ENCODE data around the gene GCDH.
A peak's percentile ranks its signal among the peaks of the same experiment; 100 is the strongest.
"Not testable (repeated sequence)": the region's sequence is repeated elsewhere in the genome, so short reads cannot be mapped to it uniquely, and the experiment has no call there.

GCDH gene

DNA sequence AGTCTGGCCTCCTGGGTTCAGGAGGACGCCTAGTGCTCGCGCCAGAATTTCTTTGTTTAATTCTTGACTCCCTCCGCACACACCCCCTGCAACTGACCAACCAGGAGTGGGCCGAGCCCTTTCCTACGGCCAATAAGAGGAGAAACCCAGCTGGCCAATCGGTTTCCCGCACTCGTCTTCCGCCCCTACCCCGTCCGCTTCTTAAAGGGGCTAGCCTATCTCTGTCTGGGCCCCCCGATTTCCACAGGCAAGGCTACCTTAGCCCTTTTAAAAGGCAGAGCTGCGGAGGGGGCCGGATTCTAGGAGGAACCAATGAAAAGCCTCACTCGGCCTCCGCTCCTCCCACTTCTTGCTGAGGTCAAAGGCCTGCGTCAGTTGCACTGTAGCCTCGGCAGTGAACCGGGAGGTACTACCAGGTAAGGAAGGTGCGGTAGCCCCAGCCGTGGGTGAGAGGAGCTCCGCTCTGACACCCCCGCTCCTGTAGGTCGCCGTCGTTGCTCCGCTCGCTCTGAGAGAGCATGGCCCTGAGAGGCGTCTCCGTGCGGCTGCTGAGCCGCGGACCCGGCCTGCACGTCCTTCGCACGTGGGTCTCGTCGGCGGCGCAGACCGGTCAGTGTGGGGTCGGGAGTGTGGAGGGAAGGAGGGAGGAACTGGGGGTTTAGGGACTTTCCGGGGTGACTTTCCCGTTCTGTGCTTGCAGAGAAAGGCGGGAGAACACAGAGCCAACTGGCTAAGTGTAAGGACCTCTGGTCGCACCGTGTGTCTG, at the start of gene GCDH:
Gene GCDH, plus strand, starts transcription at position 374 of the 766 bp plus-strand sequence. Its CDS starts 145 bp downstream, at position 519.
- peak; percentile 98 for DNase-seq (ENCODE audit: low spot score)

DNA sequence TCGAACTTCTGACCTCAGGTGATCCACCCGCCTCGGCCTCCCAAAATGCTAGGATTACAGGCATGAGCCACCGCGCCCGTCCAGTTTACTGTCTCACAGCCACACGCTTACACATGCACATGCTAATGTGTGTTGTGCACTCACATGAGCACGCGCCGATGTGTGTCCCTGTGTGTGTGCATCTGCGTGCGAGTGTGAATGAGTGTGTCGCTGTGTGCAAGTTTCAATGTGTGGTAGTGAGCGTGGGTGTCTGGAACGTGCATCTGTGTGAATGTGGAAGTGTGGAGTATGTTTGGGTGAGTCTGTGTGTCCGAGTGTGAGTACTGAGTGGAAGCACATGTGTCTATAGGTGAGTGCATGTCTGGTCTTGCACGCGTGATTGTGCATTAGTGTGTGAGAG, 48.4 kb upstream of the GCDH start:
- no peak for DNase-seq (ENCODE audit: low spot score)

DNA sequence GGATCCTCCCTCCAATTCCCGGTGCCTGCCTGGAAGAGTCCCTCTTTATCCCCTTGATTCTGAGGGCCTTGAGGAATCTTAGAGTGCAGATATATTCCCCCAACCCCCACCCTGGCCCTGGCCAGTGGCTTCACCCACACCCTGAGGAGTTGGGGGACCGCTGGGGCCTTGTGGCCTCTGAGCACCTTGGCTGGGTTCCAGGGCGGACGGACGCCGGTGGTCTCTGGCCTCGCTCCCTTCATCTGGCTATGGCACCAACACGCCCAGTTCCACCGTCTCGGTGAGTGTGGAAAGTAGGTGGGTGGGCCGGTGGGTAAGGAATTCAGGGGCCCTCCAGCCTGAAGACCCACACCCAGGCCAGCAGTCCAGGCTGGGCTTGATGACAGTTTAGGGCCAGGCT, 47.6 kb upstream of the GCDH start:
- no peak for DNase-seq (ENCODE audit: low spot score)

DNA sequence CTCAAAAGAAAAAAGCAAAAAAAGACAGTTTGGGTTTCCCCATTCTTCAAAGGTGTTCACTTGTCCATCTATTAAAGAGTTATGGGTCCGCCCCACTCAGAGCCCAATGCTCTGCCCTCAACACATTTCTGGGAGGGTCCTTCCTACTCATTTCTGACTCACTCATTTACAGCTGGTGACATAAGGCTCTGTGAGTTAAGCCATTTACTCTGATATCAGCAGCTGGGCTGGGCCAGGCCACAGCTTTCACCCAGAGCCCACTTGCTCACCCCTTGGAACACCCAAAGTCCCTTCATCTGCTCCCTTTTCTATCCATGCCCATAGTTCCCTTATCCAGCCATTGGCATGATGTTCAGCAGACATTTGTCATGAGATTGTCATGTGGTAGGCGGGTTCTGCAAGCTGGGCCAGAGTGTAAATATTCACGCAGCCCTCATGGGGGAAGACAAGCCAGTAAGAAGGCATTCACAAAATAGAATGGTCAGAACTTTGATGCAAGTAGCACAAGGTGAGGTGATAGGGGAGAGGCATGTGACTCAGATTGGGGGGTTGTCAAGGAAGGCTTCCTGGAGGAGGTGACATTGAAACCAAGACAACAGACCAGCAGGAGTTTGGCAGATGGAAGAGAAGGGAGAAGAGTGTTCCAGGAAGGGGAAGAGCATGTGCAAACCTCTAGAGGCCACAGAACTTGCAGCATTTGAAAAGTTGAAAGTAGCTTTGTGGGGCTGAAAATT, 46.8 kb upstream of the GCDH start:
- DNase-seq (ENCODE audit: low spot score), result no peak

DNA sequence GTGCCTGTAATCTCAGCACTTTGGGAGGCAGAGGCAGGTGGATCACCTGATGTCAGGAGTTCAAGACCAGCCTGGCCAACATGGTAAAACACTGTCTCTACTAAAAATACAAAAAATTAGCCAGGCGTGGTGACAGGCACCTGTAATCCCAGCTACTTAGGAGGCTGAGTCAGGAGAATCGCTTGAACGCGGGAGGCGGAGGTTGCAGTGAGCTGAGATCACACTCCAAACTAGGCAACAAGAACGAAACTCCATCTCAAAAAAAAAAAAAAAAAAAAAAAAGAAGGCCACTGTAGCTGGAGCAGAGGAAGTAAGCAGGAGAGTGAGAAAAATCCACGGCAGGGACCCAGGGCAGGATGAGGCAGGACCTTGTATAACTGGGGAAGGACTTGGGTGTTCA, 44.3 kb upstream of the GCDH start:
- DNase-seq (ENCODE audit: low spot score), result not testable (repeated sequence)

DNA sequence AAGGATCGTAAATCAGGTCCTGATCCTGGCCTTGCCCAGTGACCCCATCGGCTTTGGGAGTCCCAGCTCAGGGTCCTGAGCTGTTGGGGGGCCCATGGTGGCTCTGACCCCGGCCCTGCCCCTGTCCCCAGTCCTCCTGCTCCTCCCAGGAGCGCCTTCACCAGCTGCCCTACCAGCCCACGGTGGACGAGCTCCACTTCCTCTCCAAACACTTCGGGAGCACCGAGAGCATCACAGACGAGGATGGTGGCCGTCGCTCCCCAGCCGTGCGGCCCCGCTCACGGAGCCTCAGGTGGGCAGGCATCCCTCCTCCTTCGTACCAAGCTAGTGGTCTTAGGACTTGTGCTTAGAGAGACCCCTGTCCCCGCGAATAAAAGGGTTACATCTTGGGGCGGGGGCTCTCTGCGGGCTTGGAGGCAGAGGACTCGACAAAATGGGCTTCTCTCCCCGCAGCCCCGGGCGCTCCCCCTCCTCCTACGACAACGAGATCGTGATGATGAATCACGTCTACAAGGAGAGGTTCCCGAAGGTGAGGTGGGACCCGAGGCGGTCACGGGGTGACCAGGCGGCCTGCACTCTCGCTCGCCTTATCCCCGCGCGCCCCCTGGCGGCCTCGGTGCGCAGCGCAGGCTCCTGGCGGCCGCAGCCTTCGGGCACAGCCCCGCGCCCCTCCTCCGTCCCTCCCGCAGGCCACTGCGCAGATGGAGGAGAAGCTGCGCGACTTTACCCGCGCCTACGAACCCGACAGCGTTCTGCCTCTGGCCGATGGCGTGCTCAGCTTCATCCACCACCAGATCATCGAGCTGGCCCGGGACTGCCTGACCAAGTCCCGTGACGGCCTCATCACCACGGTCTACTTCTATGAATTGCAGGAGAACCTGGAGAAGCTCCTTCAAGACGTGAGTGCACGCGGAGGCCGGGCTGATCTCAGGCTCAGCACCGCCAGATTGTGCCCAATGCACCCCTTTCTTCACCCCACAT, 43.5 kb upstream of the GCDH start:
- peak; percentile 83 for DNase-seq (ENCODE audit: low spot score)

DNA sequence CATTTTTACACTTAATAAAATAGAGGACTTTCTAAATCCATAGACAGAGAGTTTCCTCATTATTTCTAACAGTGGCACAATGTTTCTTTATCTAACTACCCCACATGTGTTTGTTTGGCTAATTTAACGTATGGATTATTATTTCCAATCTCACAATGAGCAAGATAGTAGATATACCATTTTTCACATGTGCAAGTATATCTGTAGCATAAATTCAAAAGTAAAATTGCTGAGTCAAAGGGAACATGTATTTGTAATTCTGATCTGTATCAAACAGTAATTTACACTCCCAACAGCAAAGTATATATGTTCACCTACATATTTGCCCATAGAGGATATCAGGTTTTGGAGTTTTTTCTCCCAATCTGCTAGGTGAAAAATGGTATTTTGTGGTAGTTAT, 34.3 kb upstream of the GCDH start:
- DNase-seq (ENCODE audit: low spot score), result no peak

DNA sequence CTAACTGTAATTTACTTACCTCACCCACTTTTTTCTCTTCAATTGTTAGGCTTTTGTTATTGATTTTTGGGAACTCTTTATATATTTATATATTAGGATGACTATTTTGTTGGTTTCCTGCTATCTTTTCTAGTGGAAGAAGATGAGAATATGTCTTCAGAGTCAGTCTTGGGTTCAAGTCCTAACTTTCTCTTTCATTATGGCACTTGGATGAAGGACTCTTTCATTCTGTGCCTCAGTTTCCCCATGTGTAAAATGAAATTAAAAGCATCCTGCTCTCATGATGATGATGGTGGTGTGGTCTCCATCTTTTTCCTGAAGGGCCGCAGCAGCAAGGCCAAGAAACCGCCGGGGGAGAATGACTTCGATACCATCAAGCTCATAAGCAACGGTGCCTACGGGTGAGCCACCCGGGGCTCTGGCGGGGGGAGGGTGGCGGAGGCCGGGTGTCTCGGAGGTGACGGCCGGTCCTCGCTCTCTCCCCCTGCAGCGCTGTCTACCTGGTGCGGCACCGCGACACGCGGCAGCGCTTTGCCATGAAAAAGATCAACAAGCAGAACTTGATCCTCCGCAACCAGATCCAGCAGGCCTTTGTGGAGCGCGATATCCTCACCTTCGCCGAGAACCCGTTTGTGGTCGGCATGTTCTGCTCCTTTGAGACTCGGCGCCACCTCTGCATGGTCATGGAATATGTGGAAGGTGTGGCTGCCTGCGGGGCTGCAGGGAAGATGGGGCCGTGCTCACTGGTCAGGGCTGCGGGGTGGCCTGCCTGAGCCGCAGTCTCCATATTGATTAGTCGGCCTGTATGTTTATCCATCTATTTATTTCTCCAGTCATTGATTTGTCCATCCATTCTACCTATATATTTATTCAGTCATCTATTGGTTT, 32.7 kb upstream of the GCDH start:
- no peak for DNase-seq (ENCODE audit: low spot score)

DNA sequence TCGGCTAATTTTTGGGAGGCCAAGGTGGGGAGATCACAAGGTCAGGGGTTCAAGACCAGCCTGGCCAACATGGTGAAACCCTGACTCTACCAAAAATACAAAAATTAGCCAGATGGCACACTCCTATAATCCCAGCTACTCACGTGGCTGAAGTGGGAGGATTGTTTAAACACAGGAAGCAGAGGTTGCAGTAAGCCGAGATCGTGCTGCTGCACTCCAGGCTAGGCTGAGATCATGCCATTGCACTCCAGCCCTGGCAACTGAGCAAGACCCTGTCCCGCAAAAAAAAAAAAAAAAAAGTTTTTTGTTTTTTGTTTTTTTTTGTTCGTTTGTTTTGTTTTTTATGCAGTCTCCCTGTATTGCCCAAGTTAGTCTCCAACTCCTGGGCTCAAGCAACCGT, 31.4 kb upstream of the GCDH start:
- DNase-seq (ENCODE audit: low spot score), result no peak

DNA sequence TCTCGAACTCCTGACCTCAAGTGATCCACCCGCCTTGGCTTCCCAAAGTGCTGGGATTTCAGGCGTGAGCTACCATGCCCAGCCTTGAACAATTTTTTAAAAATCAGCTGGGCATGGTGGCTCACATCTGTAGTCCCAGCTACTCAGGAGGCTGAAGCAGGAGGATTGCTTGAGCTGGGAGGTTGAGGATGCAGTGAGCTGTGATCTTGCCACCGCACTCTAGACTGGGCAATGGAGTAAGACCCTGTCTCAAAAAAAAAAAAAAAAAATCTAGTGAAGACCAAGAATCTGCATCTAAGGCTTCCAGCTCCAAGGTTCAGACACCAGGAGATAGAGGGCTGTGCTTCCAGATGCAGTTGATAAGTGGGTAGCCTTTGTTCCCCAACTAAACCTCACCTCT, 26.8 kb upstream of the GCDH start:
- no peak for DNase-seq (ENCODE audit: low spot score)

DNA sequence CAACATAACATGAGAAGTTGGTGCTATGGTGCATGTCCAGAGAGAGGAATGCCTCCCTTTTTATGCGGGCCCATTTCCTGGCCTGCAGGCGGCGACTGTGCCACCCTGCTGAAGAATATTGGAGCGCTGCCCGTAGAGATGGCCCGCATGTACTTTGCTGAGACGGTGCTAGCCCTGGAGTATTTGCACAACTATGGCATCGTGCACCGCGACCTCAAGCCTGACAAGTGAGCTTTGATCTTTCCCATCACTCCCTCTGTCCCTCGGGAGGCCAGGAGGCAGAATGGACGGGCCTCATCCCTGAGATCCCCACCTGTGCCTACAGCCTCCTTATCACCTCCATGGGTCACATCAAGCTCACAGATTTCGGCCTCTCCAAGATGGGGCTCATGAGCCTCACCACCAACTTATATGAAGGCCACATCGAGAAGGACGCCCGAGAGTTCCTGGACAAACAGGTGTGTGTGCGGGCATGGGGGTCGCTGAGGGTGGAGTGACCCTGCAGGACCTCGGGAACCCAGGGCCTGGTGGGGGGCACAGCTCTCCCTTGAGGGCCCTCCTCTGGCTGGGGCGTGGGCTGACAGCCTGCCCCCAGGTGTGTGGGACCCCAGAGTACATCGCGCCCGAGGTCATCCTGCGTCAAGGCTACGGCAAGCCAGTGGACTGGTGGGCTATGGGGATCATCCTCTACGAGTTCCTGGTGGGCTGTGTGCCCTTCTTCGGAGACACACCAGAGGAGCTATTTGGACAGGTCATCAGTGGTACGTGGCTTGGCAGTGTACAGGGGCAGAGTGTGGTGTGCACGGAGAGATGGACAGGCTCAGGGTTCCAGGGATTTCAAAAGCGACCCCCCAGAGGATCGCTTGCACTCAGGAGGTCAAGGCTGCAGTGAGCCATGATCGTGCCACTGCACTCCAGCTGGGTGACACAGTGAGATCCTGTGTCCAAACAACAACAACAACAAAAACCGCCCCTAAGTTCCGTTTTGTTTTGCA, 25.9 kb upstream of the GCDH start:
- no peak for DNase-seq (ENCODE audit: low spot score)

DNA sequence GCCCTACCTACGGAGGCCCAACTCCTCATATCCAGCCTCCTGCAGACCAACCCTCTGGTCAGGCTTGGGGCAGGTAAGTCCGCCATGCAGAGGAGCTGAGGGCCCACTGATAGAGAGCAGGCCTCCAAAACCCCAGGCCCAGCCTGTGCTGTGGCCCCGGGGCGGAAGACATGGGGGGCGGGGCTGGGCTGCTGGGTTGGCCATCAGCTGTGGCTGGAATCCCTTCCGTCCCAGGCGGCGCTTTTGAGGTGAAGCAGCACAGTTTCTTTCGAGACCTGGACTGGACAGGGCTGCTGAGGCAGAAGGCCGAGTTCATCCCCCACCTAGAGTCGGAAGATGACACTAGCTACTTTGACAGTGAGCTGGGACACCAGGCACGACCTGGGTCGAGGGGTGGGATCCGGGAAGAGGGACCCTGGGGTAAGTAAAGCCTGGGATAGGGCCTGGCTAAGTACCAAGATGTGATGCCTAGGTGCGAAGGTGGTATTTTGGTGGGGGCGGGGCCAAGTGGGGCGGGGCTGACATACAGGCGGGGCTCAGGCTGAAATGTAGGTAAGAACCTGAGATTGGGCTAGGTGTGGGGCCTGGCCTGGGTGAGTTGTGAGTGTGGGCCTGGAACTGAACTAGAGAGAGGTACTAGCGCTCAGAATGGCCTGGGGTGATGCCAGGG, 25.1 kb upstream of the GCDH start:
- no peak for DNase-seq (ENCODE audit: low spot score)

DNA sequence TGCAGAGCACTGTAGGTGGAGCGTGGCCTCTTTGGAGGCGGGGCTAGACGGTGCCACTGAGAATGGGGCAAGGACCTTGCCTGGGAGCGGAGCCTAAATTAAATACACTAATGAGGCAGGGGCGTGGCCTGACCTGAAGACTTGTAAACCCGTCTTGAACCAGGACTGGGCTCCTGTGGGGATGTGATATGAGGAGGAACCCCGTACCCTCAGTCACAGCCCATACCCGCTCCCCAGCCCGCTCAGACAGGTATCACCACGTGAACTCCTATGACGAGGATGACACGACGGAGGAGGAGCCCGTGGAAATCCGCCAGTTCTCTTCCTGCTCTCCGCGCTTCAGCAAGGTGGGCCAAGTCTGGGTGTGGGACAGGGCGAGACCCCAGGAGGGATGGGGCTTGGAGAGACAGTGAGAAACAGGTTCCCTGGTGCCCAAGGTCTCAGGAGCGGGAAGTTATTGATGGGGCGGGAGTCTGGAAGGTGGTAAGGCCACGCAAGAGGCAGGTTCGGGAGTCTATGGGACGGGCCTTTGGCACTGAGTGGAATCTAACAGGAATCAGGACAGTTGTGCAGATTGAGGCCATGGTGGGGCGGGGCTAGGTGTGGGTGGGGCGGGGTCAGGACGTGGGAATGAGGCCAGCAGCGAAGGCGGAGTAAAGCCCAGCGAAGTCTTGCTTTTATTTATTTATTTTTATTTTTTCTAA, 24.4 kb upstream of the GCDH start:
- DNase-seq (ENCODE audit: low spot score), result no peak

DNA sequence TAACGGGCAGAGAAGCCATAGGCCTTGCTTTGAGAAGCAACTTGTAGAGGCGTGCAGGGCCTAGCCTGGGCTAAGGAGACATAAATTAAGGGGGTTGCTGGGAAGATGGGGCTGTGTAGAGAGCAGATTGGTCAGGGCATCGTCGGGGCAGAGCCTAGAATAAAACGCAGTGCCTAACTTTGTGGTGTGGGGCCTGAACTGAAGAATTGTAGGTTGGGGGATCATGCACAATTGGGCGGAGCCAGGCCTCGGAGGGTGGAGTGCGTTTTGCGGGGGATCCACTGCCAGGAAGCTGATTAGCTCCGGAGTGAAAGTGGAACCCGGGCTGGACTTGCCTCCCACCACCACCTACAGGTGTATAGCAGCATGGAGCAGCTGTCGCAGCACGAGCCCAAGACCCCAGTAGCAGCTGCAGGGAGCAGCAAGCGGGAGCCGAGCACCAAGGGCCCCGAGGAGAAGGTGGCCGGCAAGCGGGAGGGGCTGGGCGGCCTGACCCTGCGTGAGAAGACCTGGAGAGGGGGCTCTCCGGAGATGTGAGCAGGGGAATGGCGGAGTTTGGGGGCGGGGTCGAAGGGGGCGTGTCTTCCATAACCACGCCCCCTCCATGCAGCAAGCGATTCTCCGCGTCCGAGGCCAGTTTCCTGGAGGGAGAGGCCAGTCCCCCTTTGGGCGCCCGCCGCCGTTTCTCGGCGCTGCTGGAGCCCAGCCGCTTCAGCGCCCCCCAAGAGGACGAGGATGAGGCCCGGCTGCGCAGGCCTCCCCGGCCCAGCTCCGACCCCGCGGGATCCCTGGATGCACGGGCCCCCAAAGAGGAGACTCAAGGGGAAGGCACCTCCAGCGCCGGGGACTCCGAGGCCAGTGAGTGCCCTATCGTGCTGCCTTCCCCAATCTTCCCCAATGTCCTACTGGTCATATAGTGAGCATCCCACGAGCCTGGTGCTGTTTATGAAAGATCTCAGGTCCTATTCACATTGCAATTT, 23.6 kb upstream of the GCDH start:
- peak; percentile 52 for DNase-seq (ENCODE audit: low spot score)

DNA sequence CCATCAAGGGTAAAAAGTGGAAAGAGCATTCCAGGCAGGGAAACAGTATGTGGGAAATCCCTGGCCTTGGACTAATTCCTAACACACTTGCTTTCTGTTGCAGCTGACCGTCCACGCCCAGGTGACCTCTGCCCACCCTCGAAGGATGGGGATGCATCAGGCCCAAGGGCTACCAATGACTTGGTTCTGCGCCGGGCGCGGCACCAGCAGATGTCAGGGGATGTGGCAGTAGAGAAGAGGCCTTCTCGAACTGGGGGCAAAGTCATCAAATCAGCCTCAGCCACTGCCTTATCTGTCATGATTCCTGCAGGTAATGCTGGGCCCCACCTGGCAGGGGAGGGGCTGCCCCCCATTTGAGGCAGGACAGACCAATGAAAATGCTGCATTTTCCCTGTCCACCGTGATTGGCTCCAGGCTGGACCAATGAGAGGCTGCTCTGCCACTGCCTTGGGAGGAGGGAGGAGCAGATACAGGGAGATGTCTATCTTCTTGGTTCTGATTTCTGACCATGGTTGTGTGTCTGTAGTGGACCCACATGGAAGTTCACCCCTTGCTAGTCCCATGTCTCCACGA, 22.3 kb upstream of the GCDH start:
- DNase-seq (ENCODE audit: low spot score), result no peak

DNA sequence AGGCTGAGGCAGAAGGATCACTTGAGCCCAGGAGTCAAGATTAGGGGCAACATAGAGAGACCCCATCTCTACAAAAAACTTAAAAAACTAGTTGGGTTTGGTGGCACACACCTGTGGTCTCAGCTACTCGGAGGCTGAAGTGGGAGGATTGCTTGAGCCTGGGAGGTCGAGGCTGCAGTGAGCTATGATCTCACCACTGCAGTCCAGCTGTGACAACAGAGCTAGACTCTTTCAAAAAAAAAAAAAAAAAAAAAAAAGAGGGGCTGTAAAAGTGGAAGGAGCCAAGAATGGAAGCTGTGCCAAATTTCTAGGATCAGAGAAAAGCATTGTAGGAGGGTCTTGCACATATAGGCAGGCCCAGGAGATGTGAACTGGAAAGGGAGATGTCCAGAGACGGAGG, 19.3 kb upstream of the GCDH start:
- no peak for DNase-seq (ENCODE audit: low spot score)

DNA sequence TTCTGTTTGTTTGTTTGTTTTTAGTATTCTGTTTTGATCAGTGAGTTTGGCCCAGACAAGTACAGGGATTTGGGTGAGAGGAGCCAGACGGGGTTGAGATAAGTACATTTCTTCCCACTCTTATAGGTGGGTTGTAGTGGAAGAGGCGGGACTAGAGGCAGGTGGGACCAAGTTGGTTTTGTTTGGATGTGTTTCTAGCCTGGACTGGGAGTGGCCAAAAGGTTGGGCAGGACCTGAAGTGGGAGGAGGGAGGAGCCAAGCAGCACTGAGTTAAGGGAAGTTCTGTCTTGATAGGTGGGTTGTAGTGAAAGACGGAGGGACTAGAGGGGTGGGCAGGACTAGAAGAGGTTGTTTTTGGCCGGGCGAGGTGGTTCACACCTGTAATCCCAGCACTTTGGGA, 18.7 kb upstream of the GCDH start:
- DNase-seq (ENCODE audit: low spot score), result no peak
